ENCODE measurements around the gene ERC1.

DNA sequence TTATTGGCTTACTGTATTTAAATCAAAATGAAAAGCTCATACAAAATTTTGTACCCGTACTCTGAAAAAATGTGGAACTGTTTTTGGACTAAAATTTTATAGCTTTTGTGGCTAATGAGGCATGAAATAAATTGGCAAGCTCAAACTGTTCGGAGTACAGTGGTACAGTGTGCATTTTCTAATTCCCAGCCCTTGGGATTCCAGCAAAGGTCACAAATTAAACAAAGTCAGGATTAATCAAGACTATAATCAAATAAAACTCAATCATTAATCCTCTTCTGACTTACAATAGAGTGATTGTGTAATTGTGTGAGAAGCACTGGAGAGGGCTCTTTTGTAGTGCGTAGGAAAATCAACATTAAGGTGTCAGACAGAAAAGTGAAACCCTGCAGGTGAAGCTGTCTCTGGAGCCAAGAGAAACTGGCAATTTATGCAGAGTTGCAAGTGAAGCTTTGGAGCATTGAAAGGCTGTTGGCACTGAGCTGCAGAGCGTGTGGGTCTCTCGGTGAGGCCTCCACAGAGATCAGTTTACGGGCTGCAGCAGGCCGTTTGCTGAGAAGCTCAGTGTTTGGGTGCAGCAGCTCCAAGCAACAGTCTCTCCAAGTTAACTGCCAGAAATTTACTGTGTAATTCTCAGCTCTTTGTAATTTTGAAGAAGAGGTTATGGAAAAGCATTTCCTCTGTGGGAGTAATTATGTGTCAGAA lies 327.5 kb downstream of the ERC1 start:
- TF ChIP-seq POLR2A (IDR thresholded peaks at IDR 0.05; ENCODE audit: low read length) (no peak), GATA1 (IDR thresholded peaks at IDR 0.05; ENCODE audit: low read depth, low read length) (no peak)
